ENCODE measurements around the gene DTD1. TPM values are rescaled to one million over a fixed set of nuclear protein-coding genes. Genes with fewer than 3 reads are reported as not detected.
A peak's percentile ranks its signal among the peaks of the same experiment; 100 is the strongest.

Gene DTD1
- total RNA-seq, 1 donor from 2014 or later, result 68.2 TPM

GRCh38 chr20:18589941-18590674 is 2.3 kb downstream of the DTD1 start:
- Mint-ChIP-seq H3K4me3 (peak overlapping the region; percentile 86), H3K4me1 (peaks cover 27% of the 10 kb centered on the region), H3K27me3 (ENCODE audit: low read depth) (no peaks in the 10 kb centered on the region), H3K27ac (ENCODE audit: unreplicated experiment) (no peak overlapping the region), H3K9me3 (peaks cover 2% of the 10 kb centered on the region), H3K36me3 (ENCODE audit: low read depth) (peaks cover 2% of the 10 kb centered on the region)
- no peak for DNase-seq (ENCODE audit: low read depth, low spot score)
- no peak for TF ChIP-seq CTCF (conservative IDR thresholded peaks at IDR 0.05)

GRCh38 chr20:18596270-18596669 is 8.4 kb downstream of the DTD1 start:
- H3K36me3 Mint-ChIP-seq (ENCODE audit: low read depth), result peaks cover 15% of the 10 kb centered on the region
- DNase-seq (ENCODE audit: low read depth, low spot score), result no peak
- H3K9me3 Mint-ChIP-seq, result peaks cover 6% of the 10 kb centered on the region
- H3K27me3 Mint-ChIP-seq (ENCODE audit: low read depth), result no peaks in the 10 kb centered on the region
- no peak overlapping the region for H3K4me3 Mint-ChIP-seq
- H3K4me1 Mint-ChIP-seq, result no peaks in the 10 kb centered on the region
- no peak overlapping the region for H3K27ac Mint-ChIP-seq (ENCODE audit: unreplicated experiment)
- TF ChIP-seq CTCF (conservative IDR thresholded peaks at IDR 0.05), result no peak

- Mint-ChIP-seq H3K27ac (ENCODE audit: unreplicated experiment) (no peak overlapping the region), H3K27me3 (ENCODE audit: low read depth) (no peaks in the 10 kb centered on the region), H3K9me3 (no peaks in the 10 kb centered on the region), H3K4me1 (no peaks in the 10 kb centered on the region), H3K36me3 (ENCODE audit: low read depth) (no peaks in the 10 kb centered on the region), H3K4me3 (no peak overlapping the region)
- DNase-seq (ENCODE audit: low read depth, low spot score), result no peak
- no peak for TF ChIP-seq CTCF (conservative IDR thresholded peaks at IDR 0.05)
Observed at GRCh38 chr20:18609741-18610140, 21.9 kb downstream of the DTD1 start.

- H3K4me1 Mint-ChIP-seq, result no peaks in the 10 kb centered on the region
- H3K27ac Mint-ChIP-seq (ENCODE audit: unreplicated experiment), result no peak overlapping the region
- peaks cover 4% of the 10 kb centered on the region for H3K36me3 Mint-ChIP-seq (ENCODE audit: low read depth)
- H3K9me3 Mint-ChIP-seq, result no peaks in the 10 kb centered on the region
- TF ChIP-seq CTCF (conservative IDR thresholded peaks at IDR 0.05), result no peak
- no peaks in the 10 kb centered on the region for H3K27me3 Mint-ChIP-seq (ENCODE audit: low read depth)
- DNase-seq (ENCODE audit: low read depth, low spot score), result no peak
- no peak overlapping the region for H3K4me3 Mint-ChIP-seq
Observed at GRCh38 chr20:18611492-18611891, 23.6 kb downstream of the DTD1 start.

GRCh38 chr20:18613553-18613952 is 25.7 kb downstream of the DTD1 start:
- Mint-ChIP-seq H3K36me3 (ENCODE audit: low read depth) (peaks cover 13% of the 10 kb centered on the region), H3K27me3 (ENCODE audit: low read depth) (no peaks in the 10 kb centered on the region), H3K4me1 (no peaks in the 10 kb centered on the region), H3K4me3 (no peak overlapping the region), H3K9me3 (peaks cover 3% of the 10 kb centered on the region), H3K27ac (ENCODE audit: unreplicated experiment) (no peak overlapping the region)
- no peak for DNase-seq (ENCODE audit: low read depth, low spot score)
- TF ChIP-seq CTCF (conservative IDR thresholded peaks at IDR 0.05), result no peak

Data from neural crest cell (in vitro differentiated cells).